ENCODE measurements around the gene PPRC1.

DNA sequence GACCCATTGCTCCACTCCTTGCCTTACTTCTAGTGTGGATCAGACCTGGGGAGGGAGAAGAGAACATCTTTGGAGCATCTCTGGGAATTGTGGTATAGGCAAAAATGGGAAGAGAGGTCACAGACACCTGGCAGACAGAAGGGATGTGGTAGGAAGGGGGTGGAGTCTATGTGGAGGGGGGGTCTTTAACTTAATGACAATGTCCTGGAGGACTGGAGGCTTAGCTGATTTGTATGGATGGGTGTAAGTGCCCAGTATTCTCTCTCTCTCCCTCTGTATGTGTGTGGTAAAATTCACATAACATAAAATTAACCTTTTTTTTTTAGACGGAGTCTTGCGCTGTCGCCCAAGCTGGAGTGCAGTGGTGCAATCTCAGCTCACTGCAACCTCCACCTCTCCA, 9.6 kb upstream of the PPRC1 start:
- TF ChIP-seq, protein P1, sequence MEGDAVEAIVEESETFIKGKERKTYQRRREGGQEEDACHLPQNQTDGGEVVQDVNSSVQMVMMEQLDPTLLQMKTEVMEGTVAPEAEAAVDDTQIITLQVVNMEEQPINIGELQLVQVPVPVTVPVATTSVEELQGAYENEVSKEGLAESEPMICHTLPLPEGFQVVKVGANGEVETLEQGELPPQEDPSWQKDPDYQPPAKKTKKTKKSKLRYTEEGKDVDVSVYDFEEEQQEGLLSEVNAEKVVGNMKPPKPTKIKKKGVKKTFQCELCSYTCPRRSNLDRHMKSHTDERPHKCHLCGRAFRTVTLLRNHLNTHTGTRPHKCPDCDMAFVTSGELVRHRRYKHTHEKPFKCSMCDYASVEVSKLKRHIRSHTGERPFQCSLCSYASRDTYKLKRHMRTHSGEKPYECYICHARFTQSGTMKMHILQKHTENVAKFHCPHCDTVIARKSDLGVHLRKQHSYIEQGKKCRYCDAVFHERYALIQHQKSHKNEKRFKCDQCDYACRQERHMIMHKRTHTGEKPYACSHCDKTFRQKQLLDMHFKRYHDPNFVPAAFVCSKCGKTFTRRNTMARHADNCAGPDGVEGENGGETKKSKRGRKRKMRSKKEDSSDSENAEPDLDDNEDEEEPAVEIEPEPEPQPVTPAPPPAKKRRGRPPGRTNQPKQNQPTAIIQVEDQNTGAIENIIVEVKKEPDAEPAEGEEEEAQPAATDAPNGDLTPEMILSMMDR (IDR thresholded peaks at IDR 0.05): no peak
- no peak for TF ChIP-seq POLR2A (IDR thresholded peaks at IDR 0.05)

Measured in lower leg skin (tissue), 3 donors.